ENCODE results near the gene SORCS3. TPM values are rescaled to one million over a fixed set of nuclear protein-coding genes. Genes with fewer than 3 reads are reported as not detected.

The SORCS3 gene
- total and polyA plus RNA-seq, 10 of the 15 experiments (the other 5 are each of a cell fraction or from before 2014, with no cell fraction given), result 0.01 to 0.04 (median 0.02) TPM; not detected in 7

DNA sequence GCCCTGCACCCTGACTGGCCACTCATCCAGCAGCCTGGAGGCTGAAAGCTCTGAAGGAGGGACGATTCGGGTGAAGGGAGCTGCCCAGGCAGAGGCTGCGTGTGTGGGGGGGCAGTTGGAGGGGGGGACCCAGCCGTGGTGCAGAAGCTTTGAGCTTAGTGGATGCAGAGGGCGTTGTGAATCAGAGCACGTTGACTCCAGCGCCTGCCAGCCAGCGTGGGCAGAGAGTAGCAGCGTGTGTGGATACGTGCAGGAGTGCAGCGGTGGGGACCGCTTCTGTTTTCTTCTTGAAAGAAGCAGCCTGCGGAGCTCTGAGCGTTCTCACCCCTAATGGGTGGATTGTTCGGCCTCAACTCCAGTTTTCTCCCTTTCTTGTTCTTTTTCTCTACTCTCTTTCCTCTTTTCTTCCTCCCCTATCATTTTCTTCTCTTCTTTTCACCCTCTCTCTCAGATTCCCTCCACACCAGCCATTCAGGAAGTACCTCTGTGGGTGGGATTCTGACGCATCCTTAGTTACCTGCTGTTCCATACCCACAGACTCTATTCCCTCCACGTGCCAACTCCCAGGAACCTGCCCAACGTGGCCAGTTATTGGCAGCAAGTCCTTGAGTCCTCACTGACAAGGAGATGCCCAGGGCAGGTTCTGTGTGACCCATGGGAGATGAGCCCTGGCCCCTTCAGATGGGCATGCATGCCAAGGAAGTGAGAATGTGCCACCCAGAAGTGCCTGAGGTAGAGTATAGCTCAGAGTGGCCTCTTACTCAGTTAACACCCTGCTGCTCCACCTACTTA, 47.4 kb downstream of the SORCS3 start:
- Histone ChIP-seq H3K9ac (ENCODE audit: control insufficient read depth, insufficient read depth, low read length) (no peak overlapping the region), H3K9me3 (replicated peaks; ENCODE audit: control insufficient read depth, insufficient read depth, low read length) (no peaks in the 10 kb centered on the region), H2AFZ (ENCODE audit: control insufficient read depth, low read depth, low read length) (no peak overlapping the region), H3K27me3 (replicated peaks in 1 of 2; ENCODE audit: control insufficient read depth in 2 of 2, insufficient read depth in 2 of 2, low read length in 1 of 2) (0 out of 4 replicates have a peak, but pooled peaks cover 0 to 2% of the 10 kb centered on the region in 2 experiments), H3K4me1 (ENCODE audit: control insufficient read depth, insufficient read depth, low read length) (no peaks in the 10 kb centered on the region), H3K4me3 (no peak overlapping the region), H4K20me1 (ENCODE audit: control insufficient read depth, insufficient read depth) (no peaks in the 10 kb centered on the region), H3K79me2 (ENCODE audit: control insufficient read depth, insufficient read depth, low read length) (no peaks in the 10 kb centered on the region), H3K4me2 (ENCODE audit: control insufficient read depth, insufficient read depth) (no peak overlapping the region), H3K36me3 (ENCODE audit: control insufficient read depth in 2 of 2, insufficient read depth in 2 of 2, low read length in 1 of 2) (no peaks in the 10 kb centered on the region), H3K27ac (ENCODE audit: control insufficient read depth, insufficient read depth) (no peak overlapping the region)
- ChIA-PET RAD21 (ENCODE audit: unreplicated experiment) (no interaction called here), POLR2A (no interaction called here), SMC1A (ENCODE audit: uncharacterized antibody, unreplicated experiment) (interaction anchor here (1.0 kb wide), 1 partner anchor 11 kb away, joined by 3 read pairs; no protein-coding TSS in a partner anchor), CTCF (no interaction called here)
- TF ChIP-seq TARDBP (IDR thresholded peaks at IDR 0.05; ENCODE audit: borderline replicate concordance), result no peak
- no peak for TF ChIP-seq ATF7 (IDR thresholded peaks at IDR 0.05; ENCODE audit: low read depth)
- TF ChIP-seq HCFC1 (IDR thresholded peaks at IDR 0.05; ENCODE audit: low read length), result no peak
- TF ChIP-seq KAT2A (conservative IDR thresholded peaks at IDR 0.05; ENCODE audit: control insufficient read depth, low read depth, low read length), result no peak
- no peak for TF ChIP-seq ZBED1 (IDR thresholded peaks at IDR 0.05; ENCODE audit: borderline replicate concordance)
- no peak for TF ChIP-seq SUZ12 (IDR thresholded peaks at IDR 0.05; ENCODE audit: unreplicated experiment)
- TF ChIP-seq YY1 (IDR thresholded peaks at IDR 0.05; ENCODE audit: low read depth, low read length), result no peak
- BruUV-seq (replicated peaks), result no TSS peak
- FAIRE-seq, result no peak
- intact Hi-C loops (cut with micrococcal nuclease; ENCODE audit: unreplicated experiment), result no loop called here
- no peak for DNase-seq (ENCODE audit: low read depth, low spot score)
- no peak for ATAC-seq
- WGBS (ENCODE audit: insufficient coverage, insufficient replicate concordance, low lambda C conversion rate, missing lambda C conversion rate), result 20% methylated on average over 18 of the region's 18 CpGs
- in situ Hi-C loops (cut with MboI), result no loop called here

DNA sequence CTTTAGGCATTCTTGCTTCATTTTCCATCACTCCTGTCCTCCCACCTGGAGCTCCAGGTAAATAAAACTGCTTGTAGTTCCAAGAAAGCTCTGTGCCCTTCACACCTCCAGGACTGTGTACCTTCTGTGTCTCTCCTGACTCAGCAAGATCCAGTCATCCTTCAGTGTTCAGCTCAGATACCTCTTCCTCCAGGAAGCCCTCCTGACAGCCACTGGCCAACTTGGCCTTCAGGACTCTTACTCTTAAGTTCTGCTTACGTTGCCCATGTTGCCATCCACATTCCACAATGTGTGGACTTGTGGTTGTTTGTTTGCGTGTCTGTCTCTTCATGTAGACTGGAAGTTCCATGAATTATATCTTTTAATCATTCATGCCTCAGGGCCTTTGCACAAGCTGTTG, 48.0 kb downstream of the SORCS3 start:
- ChIA-PET RAD21 (ENCODE audit: unreplicated experiment) (no interaction called here), CTCF (no interaction called here), SMC1A (ENCODE audit: uncharacterized antibody, unreplicated experiment) (interaction anchor here (1.0 kb wide), 1 partner anchor 11 kb away, joined by 3 read pairs; no protein-coding TSS in a partner anchor), POLR2A (no interaction called here)
- Histone ChIP-seq H3K36me3 (ENCODE audit: control insufficient read depth in 2 of 2, insufficient read depth in 2 of 2, low read length in 1 of 2) (no peaks in the 10 kb centered on the region), H3K27me3 (replicated peaks in 1 of 2; ENCODE audit: control insufficient read depth in 2 of 2, insufficient read depth in 2 of 2, low read length in 1 of 2) (0 out of 4 replicates have a peak, but pooled peaks cover 0 to 2% of the 10 kb centered on the region in 2 experiments), H4K20me1 (ENCODE audit: control insufficient read depth, insufficient read depth) (no peaks in the 10 kb centered on the region), H3K79me2 (ENCODE audit: control insufficient read depth, insufficient read depth, low read length) (no peaks in the 10 kb centered on the region), H3K4me2 (ENCODE audit: control insufficient read depth, insufficient read depth) (no peak overlapping the region), H3K4me1 (ENCODE audit: control insufficient read depth, insufficient read depth, low read length) (no peaks in the 10 kb centered on the region), H2AFZ (ENCODE audit: control insufficient read depth, low read depth, low read length) (no peak overlapping the region), H3K9ac (ENCODE audit: control insufficient read depth, insufficient read depth, low read length) (no peak overlapping the region), H3K4me3 (no peak overlapping the region), H3K27ac (ENCODE audit: control insufficient read depth, insufficient read depth) (no peak overlapping the region), H3K9me3 (replicated peaks; ENCODE audit: control insufficient read depth, insufficient read depth, low read length) (no peaks in the 10 kb centered on the region)
- BruUV-seq (replicated peaks), result no TSS peak
- in situ Hi-C loops (cut with MboI) (no loop called here), intact Hi-C loops (cut with micrococcal nuclease; ENCODE audit: unreplicated experiment) (no loop called here)
- DNase-seq (ENCODE audit: low read depth, low spot score) (no peak), FAIRE-seq (no peak), ATAC-seq (no peak)
- 3% methylated on average over 2 of the region's 2 CpGs for WGBS (ENCODE audit: insufficient coverage, insufficient replicate concordance, low lambda C conversion rate, missing lambda C conversion rate)
- TF ChIP-seq JUNB (IDR thresholded peaks at IDR 0.05), result no peak
- TF ChIP-seq, protein P1, sequence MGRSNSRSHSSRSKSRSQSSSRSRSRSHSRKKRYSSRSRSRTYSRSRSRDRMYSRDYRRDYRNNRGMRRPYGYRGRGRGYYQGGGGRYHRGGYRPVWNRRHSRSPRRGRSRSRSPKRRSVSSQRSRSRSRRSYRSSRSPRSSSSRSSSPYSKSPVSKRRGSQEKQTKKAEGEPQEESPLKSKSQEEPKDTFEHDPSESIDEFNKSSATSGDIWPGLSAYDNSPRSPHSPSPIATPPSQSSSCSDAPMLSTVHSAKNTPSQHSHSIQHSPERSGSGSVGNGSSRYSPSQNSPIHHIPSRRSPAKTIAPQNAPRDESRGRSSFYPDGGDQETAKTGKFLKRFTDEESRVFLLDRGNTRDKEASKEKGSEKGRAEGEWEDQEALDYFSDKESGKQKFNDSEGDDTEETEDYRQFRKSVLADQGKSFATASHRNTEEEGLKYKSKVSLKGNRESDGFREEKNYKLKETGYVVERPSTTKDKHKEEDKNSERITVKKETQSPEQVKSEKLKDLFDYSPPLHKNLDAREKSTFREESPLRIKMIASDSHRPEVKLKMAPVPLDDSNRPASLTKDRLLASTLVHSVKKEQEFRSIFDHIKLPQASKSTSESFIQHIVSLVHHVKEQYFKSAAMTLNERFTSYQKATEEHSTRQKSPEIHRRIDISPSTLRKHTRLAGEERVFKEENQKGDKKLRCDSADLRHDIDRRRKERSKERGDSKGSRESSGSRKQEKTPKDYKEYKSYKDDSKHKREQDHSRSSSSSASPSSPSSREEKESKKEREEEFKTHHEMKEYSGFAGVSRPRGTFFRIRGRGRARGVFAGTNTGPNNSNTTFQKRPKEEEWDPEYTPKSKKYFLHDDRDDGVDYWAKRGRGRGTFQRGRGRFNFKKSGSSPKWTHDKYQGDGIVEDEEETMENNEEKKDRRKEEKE (IDR thresholded peaks at IDR 0.05), result no peak
- TF ChIP-seq EED (IDR thresholded peaks at IDR 0.05; ENCODE audit: low read depth), result no peak
- TF ChIP-seq, protein P2, sequence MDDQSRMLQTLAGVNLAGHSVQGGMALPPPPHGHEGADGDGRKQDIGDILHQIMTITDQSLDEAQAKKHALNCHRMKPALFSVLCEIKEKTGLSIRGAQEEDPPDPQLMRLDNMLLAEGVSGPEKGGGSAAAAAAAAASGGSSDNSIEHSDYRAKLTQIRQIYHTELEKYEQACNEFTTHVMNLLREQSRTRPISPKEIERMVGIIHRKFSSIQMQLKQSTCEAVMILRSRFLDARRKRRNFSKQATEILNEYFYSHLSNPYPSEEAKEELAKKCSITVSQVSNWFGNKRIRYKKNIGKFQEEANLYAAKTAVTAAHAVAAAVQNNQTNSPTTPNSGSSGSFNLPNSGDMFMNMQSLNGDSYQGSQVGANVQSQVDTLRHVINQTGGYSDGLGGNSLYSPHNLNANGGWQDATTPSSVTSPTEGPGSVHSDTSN (IDR thresholded peaks at IDR 0.05; ENCODE audit: insufficient replicate concordance, low read depth, low read length), result no peak

Measured in GM12878 (cell line).